HTERT RPE-1 (cell line): Measurements from ENCODE around the gene KRT78.
"Not testable (repeated sequence)": the region's sequence is repeated elsewhere in the genome, so short reads cannot be mapped to it uniquely, and the experiment has no call there.

Source experiments
- in situ Hi-C: fragments of 300-500 bp; cut with MboI; formaldehyde crosslinking; loops from 4 replicates; pipeline ENCODE4 v1.14.3; 2020; ENCODE audit warnings: low sequenced_read_pairs

The KRT78 gene

GRCh38 chr12:52848661-52849255 is at the start of gene KRT78:
TSS of gene KRT78 (minus strand) at chr12:52848994. CDS start at chr12:52848930, 64 bp downstream.
- in situ Hi-C loops: no loop called here

GRCh38 chr12:52896190-52897100 is 47.7 kb upstream of the KRT78 start:
- in situ Hi-C loops: no loop called here

GRCh38 chr12:52895726-52896189 is 47.0 kb upstream of the KRT78 start:
- in situ Hi-C loops: no loop called here

- in situ Hi-C loops: no loop called here
Measured at GRCh38 chr12:52892974-52893373, 44.2 kb upstream of the KRT78 start.

- in situ Hi-C loops: no loop called here
Measured at GRCh38 chr12:52892207-52892852, 43.5 kb upstream of the KRT78 start.

GRCh38 chr12:52891044-52891443 is 42.2 kb upstream of the KRT78 start:
- in situ Hi-C loops: no loop called here

GRCh38 chr12:52890417-52890816 is 41.6 kb upstream of the KRT78 start:
- in situ Hi-C loops: no loop called here

- in situ Hi-C loops: no loop called here
Measured at GRCh38 chr12:52884526-52885293, 35.9 kb upstream of the KRT78 start.

- in situ Hi-C loops: not testable (repeated sequence)
Measured at GRCh38 chr12:52880499-52880898, 31.7 kb upstream of the KRT78 start.

- in situ Hi-C loops: no loop called here
Measured at GRCh38 chr12:52879394-52880351, 30.9 kb upstream of the KRT78 start.

GRCh38 chr12:52878507-52879393 is 30.0 kb upstream of the KRT78 start:
- in situ Hi-C loops: no loop called here

- in situ Hi-C loops: no loop called here
Measured at GRCh38 chr12:52877242-52877641, 28.4 kb upstream of the KRT78 start.

- in situ Hi-C loops: no loop called here
Measured at GRCh38 chr12:52876372-52876771, 27.6 kb upstream of the KRT78 start.

GRCh38 chr12:52874573-52875435 is 26.0 kb upstream of the KRT78 start:
- in situ Hi-C loops: no loop called here

- in situ Hi-C loops: no loop called here
Measured at GRCh38 chr12:52873832-52874572, 25.2 kb upstream of the KRT78 start.

GRCh38 chr12:52873513-52873831 is 24.7 kb upstream of the KRT78 start:
- in situ Hi-C loops: no loop called here

- in situ Hi-C loops: no loop called here
Measured at GRCh38 chr12:52872644-52873389, 24.0 kb upstream of the KRT78 start.
